GM10266 (cell line): ENCODE results near the gene SIPA1L2.

Experiments
- DNase-seq: peaks from one replicate; pipeline ENCODE4 v3.0.0; 2012; ENCODE audit errors: extremely low spot score
- CTCF ChIP-seq: IDR thresholded peaks from 2 replicates; pipeline ENCODE4 v1.5.1; 2012; ENCODE audit warnings: mild to moderate bottlenecking, low read depth; ENCODE audit not compliant: control insufficient read depth, insufficient read depth; ENCODE audit errors: missing control alignments

The SIPA1L2 gene

GRCh38 chr1:232657426-232658005 is 27.6 kb upstream of the SIPA1L2 start:
- TF ChIP-seq CTCF, result no peak
- no peak for DNase-seq

DNA sequence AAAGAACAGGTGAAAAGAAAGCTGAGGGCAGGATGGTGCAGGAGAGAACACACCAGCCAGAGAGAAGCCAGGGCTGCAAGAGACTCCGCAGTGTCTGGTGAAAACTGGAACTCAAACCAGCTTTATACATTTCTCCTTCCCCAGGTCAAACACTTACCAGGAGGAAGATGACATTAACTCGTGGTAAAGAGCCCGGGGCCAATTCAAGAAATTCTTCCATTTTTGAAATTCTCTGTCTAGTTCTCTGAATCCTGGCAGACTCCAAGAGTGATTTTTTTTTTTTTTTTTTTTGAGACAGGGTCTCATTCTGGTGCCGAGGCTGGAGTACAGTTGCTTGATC is 25.8 kb upstream of the SIPA1L2 start:
- TF ChIP-seq CTCF, result no peak
- no peak for DNase-seq

GRCh38 chr1:232655028-232655745 is 25.3 kb upstream of the SIPA1L2 start:
- DNase-seq, result no peak
- TF ChIP-seq CTCF, result no peak

DNA sequence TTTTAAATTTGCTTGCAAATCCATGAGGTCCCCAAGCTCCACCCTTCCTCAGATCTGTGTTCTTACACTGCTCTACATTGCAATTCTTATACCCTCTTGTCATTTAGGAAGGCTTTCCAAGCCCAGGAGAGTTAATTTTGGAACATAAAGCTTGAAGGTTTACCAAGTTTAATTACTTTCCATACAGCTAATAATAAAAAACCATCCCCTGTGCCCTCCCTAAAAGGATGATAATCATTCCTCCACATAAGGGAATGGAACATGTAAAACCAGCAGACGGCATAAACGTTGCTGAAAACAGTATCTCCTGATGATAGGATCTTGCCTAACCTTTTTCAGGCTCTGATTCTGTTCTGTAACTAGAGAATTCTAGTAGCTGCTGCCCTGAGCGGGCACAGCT is 23.9 kb upstream of the SIPA1L2 start:
- no peak for DNase-seq
- no peak for TF ChIP-seq CTCF

- TF ChIP-seq CTCF, result no peak
Measured at GRCh38 chr1:232650845-232651244, 20.9 kb upstream of the SIPA1L2 start.

GRCh38 chr1:232650418-232650817 is 20.5 kb upstream of the SIPA1L2 start:
- no peak for TF ChIP-seq CTCF
- no peak for DNase-seq

More at GRCh38 chr1:232650845-232651244, 20.9 kb upstream of the SIPA1L2 start:
- DNase-seq, result no peak

- DNase-seq, result no peak
- no peak for TF ChIP-seq CTCF
Measured at GRCh38 chr1:232648316-232648715, 18.4 kb upstream of the SIPA1L2 start.
